Fibroblast of lung (primary cell): ENCODE data around the gene CHRNA5.

Source experiments
- CTCF ChIP-seq, 2 donors: IDR thresholded peaks in 1 of 2; conservative IDR thresholded peaks in 1 of 2; 1 replicate in 1 of 2; 2 replicates in 1 of 2; pipeline ENCODE4 v1.5.1; 2011 to 2012; ENCODE audit warnings: low read length in 2 of 2, control low read depth in 1 of 2, inconsistent platforms in 1 of 2, low read depth in 1 of 2, mild to moderate bottlenecking in 1 of 2
- EZH2 ChIP-seq: IDR thresholded peaks from 2 replicates; pipeline ENCODE4 v1.5.1; 2012; ENCODE audit warnings: low read length, control low read depth, mild to moderate bottlenecking; ENCODE audit errors: missing control alignments

- TF ChIP-seq CTCF (conservative IDR thresholded peaks at IDR 0.05 in 1 of 2, IDR thresholded peaks at IDR 0.05 in 1 of 2; ENCODE audit: low read depth in 1 of 2, low read length in 2 of 2) (no peak), EZH2 (no peak)
Measured at GRCh38 chr15:78615151-78615589, 49.9 kb downstream of the CHRNA5 start.
